ENCODE results near the gene ABCC12.

Gene ABCC12

DNA sequence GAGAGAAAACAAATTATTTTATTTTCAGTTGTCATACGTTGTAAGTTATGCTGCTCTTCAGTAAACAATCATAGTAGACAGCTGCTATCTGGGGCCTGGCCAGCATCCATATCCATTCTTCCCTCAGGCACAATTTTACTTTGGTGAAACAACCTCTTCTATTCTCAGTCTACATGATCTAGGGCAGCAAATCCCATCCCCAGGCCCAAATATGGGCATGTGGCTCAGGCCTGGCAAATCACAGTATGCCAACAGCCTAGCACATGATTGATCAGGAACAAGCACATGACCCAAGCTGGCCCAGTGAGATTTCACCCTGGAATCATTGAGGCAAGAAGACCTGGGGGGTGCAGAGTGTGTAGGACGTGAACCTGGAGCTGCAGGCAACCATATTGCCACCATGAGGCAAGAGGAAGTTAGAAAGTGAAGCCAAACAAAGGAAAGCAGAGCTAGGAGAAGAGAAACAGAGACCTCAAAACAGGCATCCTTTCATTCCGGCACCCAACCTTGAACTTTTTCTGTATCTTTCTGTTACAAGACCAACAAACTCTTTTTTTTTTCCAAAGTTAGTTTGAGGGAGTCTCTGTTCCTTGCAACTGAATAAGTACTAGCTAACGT is 10.3 kb upstream of the ABCC12 start:
- no peak for FAIRE-seq

DNA sequence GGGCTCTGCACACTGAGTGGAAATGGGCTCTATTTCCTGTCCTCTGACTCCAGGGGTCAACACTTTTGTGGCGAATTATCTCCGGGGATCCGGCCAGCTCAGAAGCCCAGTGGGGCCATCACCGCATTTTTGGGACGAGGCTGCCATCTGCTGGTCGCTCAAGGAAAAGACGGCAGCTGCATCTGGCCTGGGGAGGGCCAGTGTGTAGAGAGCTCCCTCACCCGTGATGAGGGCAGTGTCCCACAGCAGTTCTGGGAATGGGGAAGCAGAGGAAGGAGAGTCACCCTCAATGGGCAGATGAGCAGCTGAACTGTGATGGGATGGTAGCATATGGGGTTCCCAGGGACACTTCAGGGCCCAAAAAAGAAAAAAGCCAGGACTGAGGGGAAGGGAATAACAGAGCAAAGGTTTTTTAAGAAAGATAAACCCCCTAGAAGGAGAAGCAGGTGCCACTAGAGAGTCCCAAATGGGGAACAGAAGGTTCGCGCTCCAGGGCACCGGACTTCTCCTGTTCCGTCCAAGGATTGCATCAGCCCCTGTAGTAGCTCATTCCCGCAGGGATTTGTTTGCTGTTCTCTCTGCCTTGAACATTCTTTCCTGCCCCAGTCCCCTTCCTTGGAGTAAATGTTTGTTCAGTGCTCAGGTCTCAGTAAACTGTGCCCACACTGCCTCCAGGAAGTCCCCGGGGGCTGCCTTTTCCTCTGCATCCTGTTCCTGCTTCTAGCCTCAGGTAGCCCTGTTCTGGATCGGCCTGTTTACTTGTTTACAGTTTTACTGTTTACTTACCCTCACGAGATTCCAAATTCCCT is 9.3 kb upstream of the ABCC12 start:
- FAIRE-seq, result no peak

DNA sequence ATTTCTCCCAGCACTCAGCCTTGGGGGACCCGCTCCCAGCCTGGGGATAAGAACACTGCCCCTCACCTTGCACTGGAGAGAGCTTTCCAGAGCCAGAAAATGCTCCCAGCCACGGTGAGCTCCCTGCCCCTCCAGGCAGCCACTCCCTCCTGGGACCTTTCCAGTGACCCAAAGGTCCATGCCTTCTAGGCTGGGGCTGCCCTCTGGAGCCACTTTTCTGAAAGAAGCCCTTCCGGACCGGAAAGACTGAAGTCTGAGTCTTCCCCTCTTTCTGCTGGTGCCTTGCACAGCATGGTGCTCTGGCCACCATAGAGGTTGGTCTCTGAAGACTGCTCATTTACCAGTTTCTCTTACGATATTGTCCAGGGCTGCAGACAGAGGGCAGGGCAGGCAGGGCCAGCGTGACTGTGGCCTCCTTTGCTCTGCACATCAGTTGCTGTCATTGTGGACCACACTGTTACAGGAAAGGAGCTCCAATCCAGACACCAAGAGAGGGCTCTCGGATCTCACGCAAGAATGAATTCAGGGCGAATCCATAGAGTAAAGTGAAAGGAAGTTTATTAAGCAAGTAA is 7.1 kb upstream of the ABCC12 start:
- FAIRE-seq, result no peak

DNA sequence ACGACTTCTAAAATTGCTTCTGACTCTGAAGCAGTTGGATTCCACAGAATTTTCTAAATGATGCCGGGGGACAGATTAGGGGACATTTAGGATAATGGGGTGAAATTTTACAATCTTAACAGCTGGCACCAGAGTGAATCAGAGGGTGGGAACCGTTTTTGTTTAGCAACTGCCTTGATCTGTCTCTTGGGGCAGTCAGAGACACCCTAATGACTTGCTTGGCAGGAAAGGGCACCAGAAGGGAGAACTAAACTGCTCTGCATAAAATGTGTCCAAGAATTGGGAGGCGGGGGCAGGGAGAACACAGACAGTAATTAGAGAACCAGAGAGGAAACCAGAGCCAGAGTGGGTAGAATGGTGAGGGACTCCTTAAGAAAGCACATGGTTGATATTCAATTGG is 6.1 kb upstream of the ABCC12 start:
- FAIRE-seq, result no peak

DNA sequence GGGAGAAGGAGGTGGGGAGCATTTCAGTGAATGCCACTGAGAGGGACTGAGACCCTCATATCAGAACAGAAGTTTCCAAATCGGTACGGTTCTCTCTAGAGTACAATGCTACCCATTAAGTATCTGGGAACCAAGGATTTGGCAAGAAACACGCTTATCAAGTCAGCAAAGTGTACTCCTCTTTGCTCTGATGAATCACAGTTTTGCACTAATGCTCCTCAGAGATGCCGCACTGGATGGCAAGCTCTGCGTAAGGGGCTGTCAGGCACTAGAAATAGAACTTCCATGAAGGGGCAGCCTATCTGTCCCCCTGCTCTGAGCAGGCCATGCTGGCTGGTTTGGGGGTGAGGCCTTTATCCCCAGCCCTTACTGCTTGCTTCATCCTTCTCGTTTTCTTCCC is 4.8 kb upstream of the ABCC12 start:
- no peak for FAIRE-seq

DNA sequence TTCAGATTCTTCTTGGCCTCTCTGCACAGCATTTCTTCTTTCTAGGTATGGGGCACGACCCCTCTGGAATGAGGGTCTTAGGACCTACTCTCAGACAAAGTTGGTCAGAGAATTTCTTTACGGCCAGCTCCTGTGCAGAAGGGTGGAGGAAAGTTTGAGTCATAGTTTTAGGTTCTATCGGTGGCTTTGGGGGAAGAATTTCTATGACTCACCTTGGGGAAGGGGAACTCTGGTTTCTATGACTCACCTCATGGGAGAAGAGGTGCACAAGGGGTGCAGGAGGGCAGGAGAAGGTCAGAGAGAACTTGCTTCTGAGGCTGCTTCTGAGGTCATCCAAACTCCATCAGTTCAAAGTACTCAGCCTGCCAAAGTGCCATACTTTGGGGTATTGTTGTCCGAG is 2.5 kb upstream of the ABCC12 start:
- FAIRE-seq, result no peak

DNA sequence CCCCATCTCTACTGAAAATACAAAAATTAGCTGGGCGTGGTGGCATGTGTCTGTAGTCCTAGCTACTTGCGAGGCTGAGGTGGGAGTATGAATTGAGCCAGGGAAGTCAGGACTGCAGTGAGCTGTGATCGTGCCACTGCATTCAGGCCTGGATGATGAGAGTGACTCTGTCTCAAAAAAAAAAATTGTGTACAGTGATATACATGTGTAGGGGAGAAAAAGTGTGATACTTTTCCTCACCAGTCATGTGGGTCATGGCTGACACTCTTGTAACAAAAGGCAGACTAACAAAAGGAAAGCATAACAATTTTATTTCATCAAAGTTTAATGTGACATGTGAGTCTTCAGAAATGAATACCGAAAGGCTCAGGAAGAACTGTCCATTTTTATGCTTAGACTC is 2.0 kb upstream of the ABCC12 start:
- no peak for FAIRE-seq

DNA sequence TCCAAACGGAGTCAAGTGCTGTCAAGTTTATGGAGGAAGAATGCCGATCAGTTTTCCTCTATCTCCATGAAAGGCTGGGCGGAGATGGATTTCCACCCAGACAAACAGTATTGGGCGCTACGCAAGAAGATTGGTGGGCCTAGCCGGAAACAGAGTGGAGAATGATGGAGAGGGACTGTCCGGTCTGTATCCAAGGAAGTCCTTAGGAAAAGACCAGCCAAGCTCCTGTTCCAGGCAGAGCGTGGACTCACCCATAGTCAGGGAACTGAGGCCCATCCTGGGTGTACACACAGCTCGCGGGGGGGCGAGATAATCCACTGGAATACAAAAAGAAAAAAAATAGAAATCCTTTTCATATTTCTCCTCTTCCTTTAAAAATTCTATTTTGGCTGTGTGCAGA is 1.5 kb upstream of the ABCC12 start:
- FAIRE-seq, result no peak

DNA sequence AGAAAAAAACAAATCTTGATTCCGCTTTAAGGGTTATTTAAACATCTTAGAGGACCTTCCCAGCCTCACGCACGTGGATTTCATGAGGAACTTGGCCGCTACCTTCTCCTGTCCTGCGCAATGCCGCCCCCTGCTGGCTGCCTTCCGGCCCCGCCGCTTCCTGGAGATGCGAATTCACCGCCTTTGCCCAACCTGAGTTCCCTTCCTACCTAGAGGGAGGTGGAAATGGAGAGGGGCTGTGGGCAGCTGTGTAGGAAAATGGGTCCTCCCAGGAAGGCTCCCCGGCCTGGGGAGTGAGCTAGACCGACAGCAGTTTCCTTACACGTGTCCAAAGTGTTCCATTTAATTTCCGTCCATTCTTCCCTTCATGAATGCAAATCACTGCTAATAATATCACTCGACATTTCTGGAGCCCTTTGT is 1.0 kb upstream of the ABCC12 start:
- FAIRE-seq, result no peak

DNA sequence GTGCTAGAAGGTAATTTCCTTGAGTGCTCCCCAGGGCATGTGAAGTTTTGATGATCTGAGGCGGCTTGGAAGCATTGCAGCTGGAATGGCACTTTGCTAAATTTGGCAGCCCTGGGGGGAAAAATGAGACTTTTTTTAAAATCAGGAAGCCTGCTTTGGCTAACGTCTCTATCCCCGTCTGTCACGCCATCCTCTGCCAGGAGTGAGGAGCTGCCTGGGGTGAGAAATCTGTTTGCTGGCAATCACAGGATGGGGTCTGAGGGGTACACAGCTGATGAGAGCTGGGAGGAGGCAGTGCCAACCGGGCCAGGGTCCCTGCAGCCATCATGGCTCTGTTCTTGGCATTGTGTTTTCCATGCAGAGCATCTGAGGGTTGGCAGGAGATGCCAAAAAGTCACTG is 2.0 kb downstream of the ABCC12 start:
- no peak for FAIRE-seq

DNA sequence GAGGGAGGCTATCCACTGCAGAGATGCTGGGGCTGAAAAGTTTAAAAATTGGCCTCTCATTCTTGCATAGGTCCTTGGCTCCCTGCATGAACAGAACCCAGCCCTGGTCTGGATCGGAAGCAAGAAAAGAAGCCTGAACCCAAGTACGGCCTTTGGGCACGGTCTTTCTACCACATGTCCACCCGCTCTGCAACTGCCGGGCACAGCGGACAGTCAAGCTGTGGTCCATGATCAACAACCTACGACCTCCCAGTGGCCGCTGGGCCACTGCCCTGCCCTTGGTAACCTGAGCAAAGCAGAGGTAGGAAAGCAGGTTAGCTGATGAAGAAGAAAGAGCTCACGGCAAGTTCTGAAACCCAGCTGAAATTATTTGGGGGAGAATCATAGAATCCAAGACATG is 3.6 kb downstream of the ABCC12 start:
- no peak for FAIRE-seq

DNA sequence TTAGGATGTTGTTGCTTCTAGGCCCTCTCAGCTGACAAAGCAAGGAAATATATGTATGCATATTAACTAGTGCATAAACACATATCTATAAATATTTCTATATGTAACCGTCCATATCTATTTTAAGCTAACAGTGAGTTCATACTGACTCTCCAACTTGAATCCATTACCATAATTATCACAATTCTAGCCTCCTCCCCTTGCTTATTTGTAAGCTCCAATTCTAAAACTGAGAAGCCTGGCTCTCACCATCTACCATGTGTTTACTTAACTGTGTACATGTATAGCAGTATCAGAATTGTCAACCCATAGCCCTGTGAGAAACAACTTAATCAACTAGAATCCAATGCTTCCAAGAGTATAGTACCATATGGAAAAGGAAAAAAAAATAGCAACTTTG is 5.1 kb downstream of the ABCC12 start:
- FAIRE-seq, result no peak

DNA sequence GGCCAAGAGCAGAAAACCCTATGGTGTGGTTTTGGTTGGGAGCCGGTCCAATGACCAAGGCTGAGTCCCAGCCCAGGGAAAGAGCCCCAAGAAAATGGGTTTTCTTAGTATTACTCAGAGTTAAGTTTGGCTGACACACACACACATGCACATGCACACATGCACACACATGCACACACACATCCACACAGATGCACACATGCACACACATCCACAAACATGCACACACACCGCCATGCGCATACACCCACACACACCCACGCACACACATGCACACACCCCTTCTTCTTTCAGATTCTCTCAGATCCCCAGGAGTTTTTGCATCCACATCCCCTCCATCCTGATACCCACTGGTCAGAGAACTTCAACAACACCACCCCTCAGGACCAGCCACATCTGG is 9.1 kb downstream of the ABCC12 start:
- FAIRE-seq, result no peak

DNA sequence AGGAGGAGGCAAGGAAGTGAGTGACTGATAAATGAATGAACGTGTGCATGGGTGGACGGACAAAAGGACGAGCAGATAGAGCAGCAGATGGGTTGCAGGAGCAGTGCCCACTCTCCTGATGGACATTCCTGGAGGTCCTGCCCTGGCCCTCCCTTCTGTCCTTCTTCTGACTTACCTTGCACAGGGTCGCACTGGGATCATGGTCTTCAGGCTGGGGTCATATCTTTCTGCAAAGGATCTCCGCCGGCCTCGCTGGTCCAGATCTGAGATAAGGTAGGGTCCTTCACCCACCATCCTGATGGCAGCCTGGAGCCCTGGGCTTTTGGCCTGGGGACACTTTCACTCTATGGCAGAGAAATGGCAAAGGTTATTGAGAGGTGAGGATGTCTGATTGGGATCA is 9.7 kb downstream of the ABCC12 start:
- FAIRE-seq, result no peak

DNA sequence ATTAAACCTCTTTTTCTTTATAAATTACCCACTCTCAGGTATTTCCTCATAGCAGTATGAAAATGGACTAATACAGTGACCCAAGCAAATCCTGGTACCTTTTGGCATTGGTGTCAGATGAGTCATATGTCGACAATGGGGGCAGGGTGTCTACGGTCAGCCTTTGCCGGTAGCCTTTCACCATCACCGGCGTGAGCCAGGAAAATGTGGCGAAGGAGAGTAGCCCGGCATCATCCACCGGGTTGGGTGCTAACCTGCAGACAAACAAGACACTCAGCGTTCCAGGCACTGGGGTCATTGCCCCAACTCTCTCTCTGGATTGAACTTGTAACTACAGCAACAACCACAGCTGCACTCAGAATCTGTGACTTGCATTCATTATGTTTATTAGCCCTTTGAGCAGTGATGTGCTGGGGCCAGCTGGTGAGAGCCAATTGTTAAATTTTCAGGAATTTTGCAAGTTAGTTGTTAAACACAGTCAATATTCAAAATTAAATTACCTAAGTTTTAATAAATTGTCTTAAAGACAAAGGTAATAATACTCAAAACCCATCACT is 11.9 kb downstream of the ABCC12 start:
- FAIRE-seq, result no peak

DNA sequence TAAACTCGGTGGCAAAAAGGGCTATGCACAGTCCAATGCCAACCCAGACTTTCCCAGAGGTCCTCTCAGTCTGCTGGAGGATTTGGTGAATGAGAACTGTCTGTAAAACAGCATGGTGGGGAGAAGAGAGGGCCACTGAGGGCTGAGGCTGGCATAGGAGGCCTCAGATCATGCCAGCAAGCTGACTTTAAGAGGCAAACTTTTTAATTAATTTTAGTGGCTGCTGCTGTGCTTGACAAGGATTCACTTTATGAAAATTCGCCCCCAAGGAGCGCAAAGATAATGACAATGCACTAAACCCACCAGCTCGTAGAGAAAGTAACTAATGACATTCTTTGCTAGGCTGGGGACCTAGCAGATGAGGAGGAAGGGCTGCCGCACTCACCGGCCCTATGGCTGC is 15.0 kb downstream of the ABCC12 start:
- FAIRE-seq, result no peak

DNA sequence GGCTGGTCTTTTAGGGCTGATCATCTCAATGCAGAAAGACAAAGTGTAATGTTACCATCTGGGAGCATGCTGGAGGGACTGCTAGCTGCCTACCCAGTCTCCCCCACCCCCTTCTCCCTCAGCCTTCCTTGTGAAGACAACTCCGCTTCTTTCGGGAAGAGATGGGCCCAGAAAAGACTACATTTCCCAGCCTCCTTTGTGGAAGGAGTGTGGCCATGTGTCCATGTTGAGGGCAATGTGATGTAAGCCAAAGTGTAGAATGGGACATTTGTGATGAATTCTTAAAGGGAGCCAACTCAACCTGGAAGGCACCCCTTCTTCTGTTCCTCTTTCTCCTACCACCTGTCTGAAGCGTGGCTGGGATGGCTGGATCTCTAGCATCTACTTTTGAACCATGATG is 16.3 kb downstream of the ABCC12 start:
- FAIRE-seq, result no peak

DNA sequence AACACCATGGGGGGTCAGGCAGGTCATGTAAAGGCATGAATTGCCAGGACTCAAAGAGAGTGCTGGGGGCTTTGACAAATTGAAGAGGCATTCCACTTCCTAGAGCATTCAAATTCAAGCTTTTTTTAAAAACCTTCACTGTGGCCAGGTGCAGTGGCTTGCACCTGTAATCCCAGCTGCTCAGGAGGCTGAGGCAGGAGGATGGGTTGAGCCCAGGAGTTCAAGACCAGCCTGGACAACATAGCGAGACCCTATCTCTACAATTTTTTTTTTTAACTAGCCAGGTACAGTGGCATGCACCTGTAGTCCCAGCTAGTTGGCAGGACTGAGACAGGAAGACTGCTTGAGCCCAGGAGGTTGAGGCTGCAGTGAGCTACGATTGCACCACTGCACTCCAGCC is 17.2 kb downstream of the ABCC12 start:
- FAIRE-seq, result no peak

DNA sequence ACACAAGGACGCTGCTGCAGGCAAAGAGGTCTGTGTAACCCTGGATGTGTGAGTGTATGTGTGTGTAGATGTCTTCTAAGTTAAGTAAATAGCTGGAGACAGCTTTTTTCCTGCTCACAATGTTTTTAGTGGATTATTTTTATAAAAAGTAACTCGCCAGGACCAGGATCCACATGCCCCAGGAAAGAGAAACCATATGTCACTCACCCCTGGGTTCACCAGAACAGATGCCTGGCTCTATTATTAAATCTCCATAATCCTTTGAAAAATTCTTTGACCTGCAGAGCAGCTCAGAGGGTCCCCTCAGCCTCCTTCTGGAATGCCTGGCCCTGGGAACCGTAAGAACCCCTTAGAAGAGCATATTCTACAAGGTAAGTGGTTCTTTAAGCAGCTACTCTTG is 18.0 kb downstream of the ABCC12 start:
- FAIRE-seq, result no peak

DNA sequence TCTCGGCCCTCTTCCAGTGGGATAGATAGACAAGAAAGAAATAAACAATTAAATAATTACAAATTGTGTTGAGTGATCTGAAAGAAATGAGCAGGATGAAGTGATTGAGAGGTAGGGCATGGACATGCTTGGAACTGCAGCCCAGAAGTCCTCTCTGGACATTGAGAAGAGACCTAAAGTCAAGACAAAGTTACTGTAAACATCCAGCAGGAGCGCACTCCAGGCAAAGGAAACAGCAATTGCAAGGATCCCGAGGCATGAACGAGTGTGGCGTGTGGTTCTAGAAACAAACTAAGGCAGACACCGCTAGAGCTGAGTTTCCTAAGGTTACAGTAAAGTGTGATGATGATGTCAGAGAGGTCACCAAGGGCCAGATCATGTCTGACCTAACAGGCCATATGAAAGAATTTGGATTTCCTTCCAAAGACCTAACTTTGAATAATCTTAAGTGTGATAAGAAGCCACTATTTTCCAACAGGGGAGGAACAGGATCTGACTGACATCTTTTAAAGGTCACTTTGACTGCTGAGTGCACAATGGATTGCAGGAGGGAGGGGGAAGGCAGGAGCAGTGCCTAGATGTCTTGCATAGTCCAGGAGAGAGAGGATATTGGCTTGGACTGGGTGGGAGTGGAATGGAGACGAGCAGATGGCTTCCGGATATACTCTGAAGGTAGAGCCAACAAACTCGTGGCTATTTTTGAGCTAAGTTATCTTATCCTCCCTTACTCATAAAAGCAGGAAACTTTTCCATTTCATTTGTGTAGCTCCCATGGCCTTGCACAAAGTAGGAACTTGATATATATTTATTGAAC is 19.0 kb downstream of the ABCC12 start:
- no peak for FAIRE-seq

DNA sequence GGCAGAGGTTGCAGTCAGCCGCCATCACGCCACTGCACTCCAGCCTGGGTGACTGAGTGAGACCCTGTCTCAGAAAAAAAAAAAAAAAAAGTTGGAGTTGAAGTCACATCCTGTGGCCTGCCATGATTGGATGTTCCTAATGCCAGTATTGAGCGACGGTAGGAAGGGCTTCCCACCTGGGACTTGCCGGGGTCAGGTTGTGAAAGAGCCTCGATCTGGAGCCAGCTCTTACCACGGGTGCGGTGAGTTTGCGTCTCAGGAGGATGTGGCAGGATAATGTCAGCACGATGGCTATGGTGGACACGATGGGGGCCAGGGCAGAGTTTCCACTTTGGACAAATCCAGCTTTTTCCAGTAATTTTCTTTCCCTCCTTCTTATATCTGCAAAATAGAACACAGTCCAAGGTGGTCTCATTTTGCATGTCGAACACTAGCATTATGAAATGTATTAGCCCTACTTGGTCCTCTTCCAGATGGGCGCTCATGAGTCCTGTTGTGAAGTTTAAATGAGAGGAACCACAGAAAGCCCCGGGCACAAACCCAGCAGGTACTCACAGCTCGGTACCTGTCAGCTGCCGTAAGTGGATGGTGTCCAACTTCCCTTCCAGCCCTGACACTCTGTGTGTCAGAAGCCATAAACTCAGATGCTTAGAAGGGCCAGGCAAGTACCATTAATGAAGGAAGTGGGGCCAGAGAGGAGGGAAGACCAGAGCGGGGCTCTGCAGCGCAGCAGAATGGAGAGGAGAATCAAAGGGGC is 22.2 kb downstream of the ABCC12 start:
- FAIRE-seq, result no peak

DNA sequence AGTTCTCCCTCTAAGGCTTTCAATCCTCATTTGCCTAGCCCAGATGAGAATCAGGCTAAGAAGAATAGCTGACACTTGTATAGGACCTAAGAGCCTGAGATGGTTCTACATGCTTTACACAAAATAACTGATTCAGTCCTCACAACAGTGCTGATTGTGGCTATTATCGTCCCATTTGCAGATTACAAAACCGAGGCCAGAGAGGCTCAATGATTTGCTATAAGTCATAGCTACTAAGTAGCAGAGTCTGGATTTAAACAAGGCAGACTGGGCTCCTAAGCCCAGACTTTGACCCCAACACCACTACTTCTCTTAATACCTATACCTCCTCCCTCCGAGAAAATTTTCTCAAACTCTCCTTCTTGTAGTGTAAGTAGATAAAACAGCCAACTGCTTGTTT is 23.1 kb downstream of the ABCC12 start:
- no peak for FAIRE-seq
